ENCODE results near the gene GSTM4.
A peak's percentile ranks its signal among the peaks of the same experiment; 100 is the strongest.

The GSTM4 gene

DNA sequence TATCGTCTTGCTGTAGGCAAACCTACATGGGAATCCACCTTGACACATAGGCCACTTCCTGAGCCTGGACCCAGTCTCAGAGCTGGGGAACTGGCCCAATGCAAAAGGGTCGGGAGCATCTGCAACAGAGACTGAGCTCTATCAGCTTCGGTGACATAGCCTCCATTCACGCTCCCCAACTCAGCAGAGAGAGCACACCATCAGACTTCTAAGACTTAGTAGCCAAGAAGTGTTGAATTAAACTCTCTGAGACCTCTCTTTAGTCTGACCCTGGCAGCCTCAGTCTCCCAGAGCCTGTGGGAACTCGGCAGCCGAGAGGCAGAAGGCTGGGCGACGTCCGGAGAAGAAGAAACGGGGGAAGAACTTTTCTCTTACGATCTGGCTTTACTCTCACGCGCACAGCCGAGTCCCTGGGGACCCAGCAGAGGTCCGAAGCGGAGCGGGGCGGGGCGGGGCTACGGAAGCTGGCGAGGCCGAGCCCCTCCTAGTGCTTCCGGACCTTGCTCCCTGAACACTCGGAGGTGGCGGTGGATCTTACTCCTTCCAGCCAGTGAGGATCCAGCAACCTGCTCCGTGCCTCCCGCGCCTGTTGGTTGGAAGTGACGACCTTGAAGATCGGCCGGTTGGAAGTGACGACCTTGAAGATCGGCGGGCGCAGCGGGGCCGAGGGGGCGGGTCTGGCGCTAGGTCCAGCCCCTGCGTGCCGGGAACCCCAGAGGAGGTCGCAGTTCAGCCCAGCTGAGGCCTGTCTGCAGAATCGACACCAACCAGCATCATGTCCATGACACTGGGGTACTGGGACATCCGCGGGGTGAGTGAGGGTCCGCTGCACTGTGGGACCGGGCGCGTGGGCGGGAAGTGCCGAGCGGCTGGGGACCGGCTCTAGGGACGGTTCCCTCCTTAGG is at the start of gene GSTM4:
Gene GSTM4 (plus strand): TSS at position 485 of the 905 bp plus-strand sequence. CDS start 291 bp downstream, at position 776.
- peak; percentile 50 to 66 for DNase-seq (ENCODE audit: extremely low read depth in 1 of 2, low read depth in 1 of 2)

DNA sequence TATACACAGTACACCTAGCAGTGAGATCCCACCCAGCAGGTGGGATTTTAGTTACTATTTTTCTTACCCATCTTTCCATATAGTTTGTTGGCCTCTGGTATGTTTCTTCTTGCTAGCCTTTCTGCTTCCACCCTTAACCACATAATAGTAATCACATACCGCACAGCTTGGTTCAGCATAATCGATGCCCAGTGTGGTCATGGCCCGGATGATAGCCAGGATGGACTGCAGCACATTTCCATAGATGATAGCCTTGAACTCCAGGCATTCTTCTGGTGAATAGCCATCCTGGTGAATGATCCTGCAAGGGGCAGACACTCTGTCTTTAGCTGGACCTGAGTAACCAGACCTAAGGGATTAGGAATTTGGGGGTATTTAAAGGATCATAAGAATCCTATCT is 46.0 kb upstream of the GSTM4 start:
- no peak for DNase-seq (ENCODE audit: extremely low read depth in 1 of 2, low read depth in 1 of 2)

DNA sequence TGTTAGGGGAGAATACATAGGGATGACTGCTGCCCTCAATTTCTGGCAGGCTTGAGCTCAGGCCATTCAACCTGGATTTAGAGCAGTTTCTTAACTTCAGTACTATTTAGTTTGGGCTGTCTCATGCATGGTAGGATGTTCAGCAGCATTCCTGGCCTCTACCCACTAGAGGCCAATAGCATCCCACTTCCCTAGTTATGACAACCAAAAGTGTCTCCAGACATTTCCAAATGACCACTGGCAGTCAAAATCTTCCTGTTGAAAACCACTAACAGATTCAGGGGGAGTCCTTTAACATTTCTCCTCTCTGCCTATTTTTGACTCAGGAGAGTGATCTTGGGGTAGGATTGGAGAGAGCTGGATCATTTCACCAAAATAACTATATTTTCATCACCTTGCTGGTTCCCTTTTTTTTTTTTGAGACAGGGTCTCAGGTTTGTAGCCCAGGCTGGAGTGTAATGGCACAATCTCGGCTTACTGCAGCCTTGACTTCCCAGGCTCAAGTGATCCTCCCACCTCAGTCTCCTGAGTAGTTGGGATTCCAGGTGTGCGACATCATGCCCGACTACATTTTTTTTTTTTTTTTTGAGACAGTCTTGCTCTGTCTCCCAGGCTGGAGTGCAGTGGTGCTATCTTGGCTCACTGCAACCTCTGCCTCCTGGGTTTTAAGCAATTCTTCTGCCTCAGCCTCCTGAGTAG is 45.1 kb upstream of the GSTM4 start:
- no peak for DNase-seq (ENCODE audit: extremely low read depth in 1 of 2, low read depth in 1 of 2)

DNA sequence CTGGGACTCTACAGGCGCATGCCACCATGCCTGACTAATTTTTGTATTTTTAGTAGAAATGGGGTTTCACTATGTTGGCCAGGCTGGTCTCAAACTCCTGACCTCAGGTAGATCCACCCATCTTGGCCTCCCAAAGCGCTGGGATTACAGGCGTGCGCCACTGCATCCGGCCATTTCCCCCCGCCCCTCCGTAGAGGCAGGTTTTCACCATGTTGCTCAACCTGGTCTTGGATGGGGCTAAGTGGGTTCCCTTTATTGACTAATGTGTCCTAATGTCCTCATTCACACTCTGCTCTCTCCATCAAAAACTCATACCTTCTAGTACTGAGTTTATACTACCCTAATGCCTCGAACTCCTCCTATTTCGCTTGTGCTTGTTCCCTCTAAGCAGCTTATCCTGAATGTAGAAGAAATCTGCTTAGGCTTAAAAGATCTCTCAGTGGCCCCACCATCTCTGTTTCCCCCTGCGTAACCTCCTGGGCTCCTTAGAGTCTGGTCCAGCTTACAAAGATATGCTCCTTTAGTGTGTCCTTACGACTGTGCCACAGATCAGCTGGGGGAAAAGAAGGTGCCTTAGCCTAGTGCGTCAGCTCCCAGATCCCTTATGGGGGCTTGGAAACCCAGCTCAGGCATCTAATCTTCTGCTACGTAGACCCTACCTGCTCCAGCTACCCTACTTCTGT is 44.5 kb upstream of the GSTM4 start:
- no peak for DNase-seq (ENCODE audit: extremely low read depth in 1 of 2, low read depth in 1 of 2)

DNA sequence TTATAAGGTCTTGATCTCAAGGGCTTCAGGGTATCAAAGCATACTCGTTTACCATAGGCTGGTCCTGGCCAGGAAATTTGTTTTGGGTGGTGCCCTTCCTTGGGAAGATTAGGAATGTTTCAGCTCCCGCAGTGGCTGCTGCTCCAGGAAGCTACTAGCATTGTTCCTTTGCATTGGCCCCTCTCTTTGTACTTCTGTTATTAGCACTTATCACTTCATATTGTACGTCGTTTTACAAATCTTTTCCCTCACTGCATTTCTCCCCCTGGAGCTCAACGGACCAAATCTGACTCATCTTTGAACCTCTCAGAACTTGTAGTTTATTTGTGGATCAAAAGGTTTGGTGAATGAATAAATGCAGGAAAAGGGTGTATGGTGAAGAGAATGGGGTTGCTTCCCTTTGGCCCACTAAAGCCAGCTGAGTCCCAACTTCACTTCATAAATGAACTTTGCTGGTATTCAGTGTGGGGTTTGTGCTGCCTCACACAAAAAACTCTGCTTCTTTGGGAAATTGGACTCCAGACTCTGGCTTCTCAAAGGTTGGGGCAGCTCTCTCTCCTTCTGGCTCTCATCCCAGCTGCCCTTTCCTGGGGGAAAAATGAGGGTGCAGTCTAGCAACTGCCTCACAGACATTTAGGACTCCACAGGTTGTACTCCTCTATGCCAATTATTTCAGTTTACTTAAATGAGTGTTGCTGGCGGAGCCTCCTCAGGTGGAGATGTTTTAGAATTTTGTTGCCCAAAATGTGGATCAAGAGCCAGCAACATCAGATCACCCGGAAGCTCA is 42.3 kb upstream of the GSTM4 start:
- no peak for DNase-seq (ENCODE audit: extremely low read depth in 1 of 2, low read depth in 1 of 2)

DNA sequence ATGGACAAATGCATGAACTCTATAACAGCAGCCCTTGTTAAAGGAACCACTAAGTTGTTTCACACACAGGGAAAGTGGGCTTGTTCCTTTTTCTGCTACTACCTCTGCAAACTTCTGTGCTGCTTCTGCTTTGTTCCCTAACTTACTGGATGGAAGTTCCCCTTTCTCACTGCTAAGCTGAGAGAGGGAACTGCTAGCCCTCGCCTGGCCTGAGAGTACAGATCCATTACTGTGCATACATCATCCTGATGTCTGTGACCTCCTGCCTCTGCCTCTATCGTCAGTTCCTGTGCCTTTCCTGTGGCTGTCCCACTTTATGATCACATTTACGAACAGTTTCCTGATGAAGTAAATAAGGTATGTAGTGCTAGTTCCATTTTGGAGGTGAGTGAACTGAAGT is 40.0 kb upstream of the GSTM4 start:
- DNase-seq (ENCODE audit: extremely low read depth in 1 of 2, low read depth in 1 of 2): no peak

DNA sequence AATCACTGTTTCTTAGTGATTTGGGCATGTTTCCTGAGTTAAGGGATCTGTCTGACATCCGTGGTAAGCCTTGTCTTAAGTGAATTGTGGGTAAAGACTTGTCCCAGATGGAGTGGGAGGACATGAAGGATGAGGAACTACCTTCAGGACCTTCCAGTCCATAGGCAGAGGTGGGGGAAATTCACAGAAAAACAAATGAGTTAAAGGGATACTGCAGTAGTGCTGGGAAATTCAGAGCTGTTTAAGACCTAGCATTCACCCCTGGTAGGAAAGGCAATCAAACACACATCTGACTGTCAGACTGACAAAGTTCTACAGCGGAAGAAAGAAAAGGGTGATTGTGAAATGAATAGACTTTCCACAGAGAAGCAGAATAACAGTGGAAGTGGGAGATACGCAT is 39.5 kb upstream of the GSTM4 start:
- DNase-seq (ENCODE audit: extremely low read depth in 1 of 2, low read depth in 1 of 2): no peak

DNA sequence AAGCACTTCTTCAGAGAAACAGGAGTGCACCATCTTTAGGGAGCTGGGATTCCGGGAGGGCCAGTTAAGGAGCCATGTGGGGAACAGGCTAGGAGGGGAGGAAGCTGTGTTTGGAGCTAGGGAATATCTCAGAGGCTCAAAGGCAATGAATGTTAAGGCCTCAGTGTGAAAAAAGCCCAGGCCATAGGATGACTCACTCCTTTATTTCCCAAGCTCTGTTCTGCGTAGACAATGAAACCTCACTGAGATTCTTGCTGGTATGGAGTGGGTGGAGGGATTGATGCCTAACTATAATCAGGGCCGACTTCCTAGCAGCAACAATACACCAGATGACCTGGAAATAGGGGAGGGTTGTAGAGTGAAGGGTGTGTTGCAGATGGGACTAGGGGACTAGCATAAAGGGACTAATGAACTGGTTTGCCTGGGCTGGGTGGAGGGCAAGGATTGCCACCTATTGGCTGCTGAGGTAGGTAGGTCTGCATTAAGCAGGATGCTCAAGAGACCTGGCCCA is 38.6 kb upstream of the GSTM4 start:
- DNase-seq (ENCODE audit: extremely low read depth in 1 of 2, low read depth in 1 of 2): no peak

DNA sequence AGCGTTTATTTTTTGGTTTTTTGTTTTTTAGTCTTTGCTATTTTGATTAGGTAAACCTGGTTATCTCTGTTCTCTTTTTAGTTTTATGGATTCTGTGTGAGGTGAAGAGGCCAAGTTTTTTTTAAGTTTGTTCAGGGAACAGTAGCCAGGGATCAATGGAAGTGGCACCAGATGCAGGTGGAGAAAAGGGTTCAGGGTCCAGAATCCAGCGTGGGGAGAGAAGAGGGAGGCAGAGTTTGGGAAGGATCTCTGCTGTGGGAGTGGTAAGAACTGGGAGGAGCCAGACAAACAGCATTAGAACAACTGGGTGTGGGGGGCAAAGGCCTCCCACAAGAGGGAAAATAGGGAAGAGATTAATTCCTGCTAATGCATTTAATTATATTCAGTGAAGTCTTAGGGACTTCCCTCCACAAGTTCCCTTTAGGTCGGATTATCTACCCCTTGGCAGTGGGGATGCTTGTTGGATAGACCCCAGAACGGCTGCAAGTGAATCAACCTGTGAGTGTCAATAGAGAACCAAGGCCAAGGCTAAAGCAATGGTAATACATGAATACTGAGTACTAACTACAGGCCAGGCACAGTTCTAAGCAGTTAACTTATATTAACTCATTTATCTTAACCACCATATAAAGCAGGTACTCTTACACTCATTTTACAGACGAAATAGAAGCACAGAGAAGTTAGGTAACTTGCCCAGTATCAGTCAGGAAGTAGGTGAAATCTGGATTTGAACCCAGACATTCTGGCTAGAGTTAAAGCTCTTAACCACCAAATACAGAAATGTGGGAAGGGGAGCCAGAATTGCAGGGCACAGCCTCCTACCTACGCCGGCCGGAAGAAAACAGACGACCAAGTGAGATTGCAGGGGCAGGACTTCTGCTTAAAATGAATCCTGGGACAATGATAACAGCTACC is 37.0 kb upstream of the GSTM4 start:
- no peak for DNase-seq (ENCODE audit: extremely low read depth in 1 of 2, low read depth in 1 of 2)

DNA sequence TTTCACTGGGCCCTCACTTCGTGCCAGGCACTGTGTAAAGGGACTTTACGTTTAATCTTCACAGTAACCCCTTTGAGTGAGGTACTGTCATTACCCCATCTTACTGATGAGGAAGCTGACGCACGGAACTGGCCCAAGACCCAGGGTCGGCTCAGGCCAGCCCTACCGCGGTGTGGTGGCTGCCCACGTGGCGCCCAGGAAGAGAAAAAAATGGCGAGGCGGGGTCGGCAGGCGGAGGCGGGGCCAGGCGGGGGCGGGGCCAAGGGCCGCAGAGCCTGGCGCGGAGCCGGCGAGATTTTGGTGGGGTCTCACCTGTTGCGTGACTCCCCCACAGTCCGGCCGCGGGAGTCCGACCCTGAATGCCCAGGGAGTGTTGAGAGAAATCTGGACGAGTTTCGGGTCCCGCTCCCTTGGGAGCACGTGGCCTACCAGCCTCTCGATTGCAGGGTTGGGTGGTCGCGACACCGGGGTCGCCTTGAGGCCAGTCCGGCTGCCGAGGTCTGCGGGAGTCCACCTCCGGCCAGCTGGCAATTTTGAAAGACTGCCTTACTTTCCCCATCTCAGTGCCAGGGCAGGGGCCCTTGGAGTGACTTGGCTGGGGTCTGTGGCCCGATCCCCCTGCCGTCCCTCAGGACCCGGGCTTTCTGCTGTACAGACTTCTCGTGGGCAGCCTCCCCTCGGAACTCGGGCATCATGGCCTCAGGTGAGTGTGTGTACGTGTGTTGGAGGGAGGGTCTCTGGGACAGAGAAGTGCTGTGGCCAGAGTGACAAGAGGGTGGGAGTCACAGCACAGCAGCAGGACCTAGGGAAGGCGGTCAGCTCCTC is 36.1 kb upstream of the GSTM4 start, which contains the start of the genes AMPD2 and GNAT2:
Gene AMPD2 (plus strand): TSS at position 262 of the 825 bp plus-strand sequence. CDS start 1,339 bp downstream, outside the sequence.
Gene GNAT2 (minus strand): TSS at position 41 of the 825 bp plus-strand sequence. CDS start 6,746 bp downstream, outside the sequence.
- peak; percentile 63 to 65 for DNase-seq (ENCODE audit: extremely low read depth in 1 of 2, low read depth in 1 of 2)

DNA sequence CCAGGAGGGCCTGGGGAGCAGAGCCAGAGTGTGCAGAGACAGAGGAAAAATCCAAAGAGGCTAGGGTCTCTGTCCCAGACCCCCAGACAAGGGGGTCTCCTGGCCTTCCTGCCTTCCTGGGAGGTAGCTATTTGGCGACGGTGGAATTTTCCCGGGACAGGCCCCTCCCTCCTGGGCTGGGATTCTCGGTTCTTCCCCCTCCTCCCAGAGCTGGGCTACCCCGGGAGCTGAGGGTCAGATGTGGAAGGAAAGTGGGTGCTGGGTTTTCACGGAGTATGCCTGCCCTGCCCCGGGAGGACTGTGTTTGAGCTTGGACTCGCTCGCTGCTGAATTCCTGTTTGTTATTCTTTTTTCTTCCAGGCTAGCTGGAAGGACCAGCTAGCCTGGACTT is 35.5 kb upstream of the GSTM4 start:
- DNase-seq (ENCODE audit: extremely low read depth in 1 of 2, low read depth in 1 of 2): no peak

DNA sequence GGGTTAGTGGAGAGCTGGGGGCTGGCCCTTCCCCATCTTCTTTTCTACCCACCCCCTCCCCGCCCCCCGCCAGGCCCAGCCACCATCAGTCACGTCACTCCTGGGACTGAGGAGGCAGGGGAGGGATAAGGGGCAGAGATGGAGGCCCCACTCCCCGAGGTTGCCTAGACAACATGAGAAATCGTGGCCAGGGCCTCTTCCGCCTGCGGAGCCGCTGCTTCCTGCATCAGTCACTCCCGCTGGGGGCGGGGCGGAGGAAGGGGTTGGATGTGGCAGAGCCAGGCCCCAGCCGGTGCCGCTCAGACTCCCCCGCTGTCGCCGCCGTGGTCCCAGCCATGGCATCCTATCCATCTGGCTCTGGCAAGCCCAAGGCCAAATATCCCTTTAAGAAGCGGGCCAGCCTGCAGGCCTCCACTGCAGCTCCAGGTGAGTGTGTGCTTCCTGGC is 35.0 kb upstream of the GSTM4 start:
- DNase-seq (ENCODE audit: extremely low read depth in 1 of 2, low read depth in 1 of 2): peak; percentile 93 to 99

DNA sequence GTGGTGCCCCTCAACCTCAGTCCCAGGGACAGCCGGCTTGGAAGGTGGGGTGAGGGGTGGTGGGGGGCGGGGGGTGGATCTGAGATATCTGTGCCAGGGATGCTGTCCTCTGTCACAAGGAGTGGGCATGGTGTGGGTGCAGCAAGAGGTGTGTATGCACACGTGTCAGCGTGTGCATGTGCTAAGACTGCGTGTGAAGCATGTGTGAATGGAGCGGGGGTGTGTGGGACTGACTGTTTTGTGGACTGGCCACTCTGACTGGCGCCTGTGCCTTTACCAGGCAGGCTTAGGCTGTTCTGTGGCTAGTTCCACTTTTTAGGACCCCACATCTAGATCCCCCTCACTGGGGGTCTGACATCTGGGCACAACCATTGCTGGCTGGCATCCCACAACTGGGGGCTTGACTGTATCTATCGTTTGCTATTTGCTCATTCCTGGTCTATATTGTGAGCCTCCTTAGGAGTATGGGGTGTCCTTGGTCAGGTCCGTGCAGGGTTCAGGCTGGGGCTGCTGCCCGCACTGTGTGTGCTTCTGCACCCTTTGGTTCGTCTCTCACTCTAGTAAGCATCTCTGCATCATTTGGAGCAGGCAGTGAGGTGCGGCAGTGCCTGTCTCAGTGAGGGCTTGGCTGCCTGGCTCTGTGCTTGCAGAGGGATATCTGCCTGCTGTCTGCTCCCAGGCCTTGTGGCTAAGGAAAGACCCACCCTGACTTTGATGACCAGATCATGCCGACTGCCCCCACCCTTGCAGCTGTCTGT is 34.3 kb upstream of the GSTM4 start:
- DNase-seq (ENCODE audit: extremely low read depth in 1 of 2, low read depth in 1 of 2): no peak

DNA sequence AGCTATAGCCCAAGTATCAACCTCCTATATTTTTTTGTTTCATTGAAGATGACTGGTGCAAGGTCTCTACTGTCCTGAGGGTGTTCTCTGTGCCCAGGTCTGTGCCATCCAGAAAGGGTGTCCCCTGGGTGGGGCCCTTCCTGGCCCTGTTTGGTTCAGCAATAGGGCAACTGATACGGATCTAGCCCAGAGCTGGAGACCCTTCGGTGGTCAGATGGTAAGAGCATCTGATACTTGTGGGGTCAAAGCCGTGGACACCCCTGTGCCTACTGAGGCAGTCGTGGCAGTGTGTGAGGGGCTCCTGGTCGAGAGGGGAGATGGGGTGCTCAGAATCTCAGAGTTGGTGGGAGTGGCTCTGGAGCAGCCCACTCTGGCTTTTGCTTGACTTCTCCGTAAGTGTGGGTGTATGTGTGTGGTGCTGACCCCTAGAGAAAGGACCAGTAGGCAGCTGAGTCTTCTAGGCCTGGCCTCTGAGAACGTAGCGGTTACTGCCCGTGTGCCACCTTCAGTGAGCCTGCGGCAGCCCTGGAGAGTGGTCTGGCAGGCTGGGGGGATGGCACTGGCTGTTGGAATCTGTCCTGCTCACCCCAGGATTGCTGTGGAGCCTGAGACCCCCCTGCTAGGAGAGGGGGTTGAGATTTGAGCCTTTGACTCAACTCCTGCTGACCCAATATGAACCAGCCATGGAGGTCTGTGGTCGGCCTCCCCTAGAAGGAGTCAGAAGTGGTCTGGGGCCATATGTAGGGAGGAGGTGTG is 33.6 kb upstream of the GSTM4 start:
- DNase-seq (ENCODE audit: extremely low read depth in 1 of 2, low read depth in 1 of 2): no peak

DNA sequence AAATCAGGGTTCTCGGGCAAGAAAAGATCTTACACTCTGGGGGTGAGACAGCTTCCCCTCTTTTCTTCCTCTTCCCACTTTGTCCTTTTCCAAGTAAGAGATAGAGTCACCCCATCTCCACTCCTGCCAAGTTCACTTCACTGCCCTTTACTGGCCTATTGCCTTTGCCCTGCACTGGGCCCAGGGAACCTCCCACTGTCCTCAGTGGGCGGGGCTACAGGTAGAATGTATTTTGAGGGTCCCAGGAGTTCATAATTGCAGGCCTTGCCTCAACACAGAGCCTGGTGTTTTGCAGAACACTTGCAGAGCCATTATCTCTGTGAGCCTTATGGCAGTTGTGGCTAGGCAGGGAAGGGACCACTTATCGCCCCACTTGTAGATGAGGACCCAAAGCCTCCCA is 33.0 kb upstream of the GSTM4 start:
- DNase-seq (ENCODE audit: extremely low read depth in 1 of 2, low read depth in 1 of 2): no peak

DNA sequence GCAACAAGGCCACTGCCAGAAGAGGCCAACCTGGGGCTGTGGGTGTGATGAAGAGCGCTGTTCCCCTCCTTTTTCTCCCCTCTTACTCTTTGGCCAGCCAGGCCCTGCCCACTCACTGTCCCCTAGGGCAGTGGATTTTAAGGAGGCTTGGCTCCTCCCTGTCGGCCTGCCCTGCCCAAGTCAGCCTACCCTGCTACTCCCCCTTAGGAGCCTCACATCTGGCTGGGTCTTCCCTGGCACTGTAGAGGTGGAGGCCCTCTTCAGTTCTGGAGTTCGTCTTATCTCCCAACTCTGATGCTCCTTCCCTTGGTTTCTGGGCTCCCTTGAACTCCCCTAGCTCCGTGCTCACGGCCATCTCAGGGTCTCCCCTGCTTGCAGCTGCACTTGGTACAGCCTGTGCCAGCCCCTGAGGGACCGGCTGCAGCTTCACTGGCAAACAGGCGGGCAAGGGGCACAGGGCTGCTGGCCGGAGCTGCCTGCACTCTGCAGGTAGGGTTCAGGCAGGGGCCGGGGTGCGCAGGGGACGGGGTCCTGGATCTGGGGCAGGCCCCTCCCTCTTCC is 32.2 kb upstream of the GSTM4 start:
- no peak for DNase-seq (ENCODE audit: extremely low read depth in 1 of 2, low read depth in 1 of 2)
